Germinal center (tissue), 1 donor: ENCODE measurements around the gene BTBD17.
A peak's percentile ranks its signal among the peaks of the same experiment; 100 is the strongest.

ENCODE experiments used
- DNase-seq: peaks from one replicate; pipeline ENCODE4 v3.0.0; 2012; ENCODE audit warnings: mixed read lengths, low spot score

BTBD17 gene

GRCh38 chr17:74387365-74388218, 25.9 kb upstream of the BTBD17 start:
- DNase-seq, result no peak

- no peak for DNase-seq
Observed at GRCh38 chr17:74386386-74386785, 24.7 kb upstream of the BTBD17 start.

GRCh38 chr17:74385201-74385600, 23.5 kb upstream of the BTBD17 start:
- DNase-seq, result no peak

- no peak for DNase-seq
Observed at GRCh38 chr17:74383141-74383540, 21.5 kb upstream of the BTBD17 start.

- DNase-seq, result no peak
Observed at GRCh38 chr17:74380959-74381808, 19.5 kb upstream of the BTBD17 start.

GRCh38 chr17:74380086-74380958, 18.7 kb upstream of the BTBD17 start:
- DNase-seq, result no peak

GRCh38 chr17:74379495-74380085, 17.9 kb upstream of the BTBD17 start:
- peak; percentile 78 for DNase-seq

- no peak for DNase-seq
Observed at GRCh38 chr17:74374858-74375257, 13.2 kb upstream of the BTBD17 start.

- DNase-seq, result no peak
Observed at GRCh38 chr17:74373838-74374606, 12.4 kb upstream of the BTBD17 start.

- DNase-seq, result no peak
Observed at GRCh38 chr17:74372426-74372825, 10.8 kb upstream of the BTBD17 start.

GRCh38 chr17:74371653-74372147, 10.0 kb upstream of the BTBD17 start:
- DNase-seq, result no peak

GRCh38 chr17:74369665-74370490, 8.2 kb upstream of the BTBD17 start:
- DNase-seq, result no peak

- DNase-seq, result no peak
Observed at GRCh38 chr17:74369221-74369620, 7.6 kb upstream of the BTBD17 start.

- DNase-seq, result peak; percentile 73
Observed at GRCh38 chr17:74368341-74369081, 6.8 kb upstream of the BTBD17 start.

GRCh38 chr17:74367206-74367605, 5.5 kb upstream of the BTBD17 start, which contains the start of gene GPR142:
TSS of gene GPR142 (plus strand) at chr17:74367506. CDS start at chr17:74369541, 2,035 bp downstream.
- no peak for DNase-seq

- no peak for DNase-seq
Observed at GRCh38 chr17:74362810-74363498, 1.3 kb upstream of the BTBD17 start.

- no peak for DNase-seq
Observed at GRCh38 chr17:74362069-74362405, 369 bp upstream of the BTBD17 start.

GRCh38 chr17:74360899-74361229, 804 bp downstream of the BTBD17 start:
- no peak for DNase-seq

- DNase-seq, result no peak
Observed at GRCh38 chr17:74359916-74360315, 1.8 kb downstream of the BTBD17 start.
